ENCODE results near the gene BTBD9. TPM values are rescaled to one million over a fixed set of nuclear protein-coding genes. Genes with fewer than 3 reads are reported as not detected.
A peak's percentile ranks its signal among the peaks of the same experiment; 100 is the strongest.

Gene BTBD9
- total and polyA plus RNA-seq, 2 donors (not counting 1 experiment from before 2014, with no cell fraction given) = 4.1 to 48.9 TPM

DNA sequence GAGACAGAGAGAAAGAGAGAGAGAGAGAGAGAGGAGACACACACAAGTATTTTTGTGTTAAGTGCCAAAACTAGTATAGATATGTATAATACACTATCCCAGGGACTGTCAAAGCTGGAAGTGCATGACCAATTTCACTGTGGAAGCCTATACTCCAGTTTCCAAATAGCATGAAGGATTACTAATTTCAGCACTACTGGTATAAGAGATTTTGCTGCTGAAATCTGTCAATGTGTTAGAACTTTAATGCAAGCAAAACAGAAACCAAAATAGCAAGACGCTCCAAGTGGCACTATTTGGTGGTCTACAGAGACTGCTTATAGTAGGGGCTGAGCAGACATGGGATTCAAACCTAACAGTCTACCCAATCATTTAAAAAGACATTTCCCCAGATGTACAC lies 284.8 kb downstream of the BTBD9 start:
- H3K79me2 ChIP-seq (ENCODE audit: control insufficient read depth, insufficient read depth, low read length) = no peaks in the 10 kb centered on the region
- ATAC-seq (ENCODE audit: low read depth) = no peak
- H3K4me1 ChIP-seq (ENCODE audit: control insufficient read depth in 2 of 2, insufficient read depth in 2 of 2, low read length in 2 of 2) = peaks cover 6 to 14% of the 10 kb centered on the region in 2 donors
- POLR2A ChIA-PET = no interaction called here
- peak overlapping the region; percentile 12 for H3K4me3 Mint-ChIP-seq
- no peaks in the 10 kb centered on the region for H3K36me3 ChIP-seq (replicated peaks in 1 of 2; ENCODE audit: control extremely low read depth in 1 of 2, control insufficient read depth in 1 of 2, extremely low read depth in 1 of 2, insufficient read depth in 2 of 2, low read length in 1 of 2)
- no peak overlapping the region for H3K27ac Mint-ChIP-seq
- no CpG with 5 or more reads among the region's 1 CpG for WGBS (ENCODE audit: insufficient coverage)
- CTCF ChIA-PET = no interaction called here
- H3K9me3 Mint-ChIP-seq (ENCODE audit: insufficient read depth) = no peaks in the 10 kb centered on the region
- no peak overlapping the region for H2AFZ ChIP-seq (ENCODE audit: insufficient read depth, low read depth, low read length, poor library complexity, severe bottlenecking)
- H3K27me3 Mint-ChIP-seq = no peaks in the 10 kb centered on the region
- no peaks in the 10 kb centered on the region for H3K9me3 ChIP-seq (ENCODE audit: control extremely low read depth in 1 of 3, control insufficient read depth in 2 of 3, insufficient read depth in 1 of 3, low read length in 2 of 3)
- DNase-seq = no peak
- H3K27ac ChIP-seq (ENCODE audit: low read length in 2 of 2) = no peak overlapping the region
- peak overlapping the region; percentile 10 for H3K9ac ChIP-seq (ENCODE audit: low read length)
- H3K4me3 ChIP-seq (ENCODE audit: control extremely low read depth in 1 of 5, extremely low read depth in 1 of 5, insufficient read depth in 1 of 5, low read depth in 2 of 5, low read length in 4 of 5) = no peak overlapping the region
- intact Hi-C loops (cut with micrococcal nuclease) = no loop called here
- H4K20me1 ChIP-seq (ENCODE audit: control insufficient read depth, insufficient read depth, low read length, poor library complexity, severe bottlenecking) = no peaks in the 10 kb centered on the region
- TF ChIP-seq EZH2 (IDR thresholded peaks at IDR 0.05; ENCODE audit: borderline replicate concordance, insufficient read depth, low read depth, low read length, poor library complexity, severe bottlenecking) = no peak
- TF ChIP-seq, protein P1, sequence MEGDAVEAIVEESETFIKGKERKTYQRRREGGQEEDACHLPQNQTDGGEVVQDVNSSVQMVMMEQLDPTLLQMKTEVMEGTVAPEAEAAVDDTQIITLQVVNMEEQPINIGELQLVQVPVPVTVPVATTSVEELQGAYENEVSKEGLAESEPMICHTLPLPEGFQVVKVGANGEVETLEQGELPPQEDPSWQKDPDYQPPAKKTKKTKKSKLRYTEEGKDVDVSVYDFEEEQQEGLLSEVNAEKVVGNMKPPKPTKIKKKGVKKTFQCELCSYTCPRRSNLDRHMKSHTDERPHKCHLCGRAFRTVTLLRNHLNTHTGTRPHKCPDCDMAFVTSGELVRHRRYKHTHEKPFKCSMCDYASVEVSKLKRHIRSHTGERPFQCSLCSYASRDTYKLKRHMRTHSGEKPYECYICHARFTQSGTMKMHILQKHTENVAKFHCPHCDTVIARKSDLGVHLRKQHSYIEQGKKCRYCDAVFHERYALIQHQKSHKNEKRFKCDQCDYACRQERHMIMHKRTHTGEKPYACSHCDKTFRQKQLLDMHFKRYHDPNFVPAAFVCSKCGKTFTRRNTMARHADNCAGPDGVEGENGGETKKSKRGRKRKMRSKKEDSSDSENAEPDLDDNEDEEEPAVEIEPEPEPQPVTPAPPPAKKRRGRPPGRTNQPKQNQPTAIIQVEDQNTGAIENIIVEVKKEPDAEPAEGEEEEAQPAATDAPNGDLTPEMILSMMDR (IDR thresholded peaks at IDR 0.05) = no peak
- no peaks in the 10 kb centered on the region for H3K27me3 ChIP-seq (replicated peaks in 1 of 4; ENCODE audit: control extremely low read depth in 1 of 4, control insufficient read depth in 3 of 4, insufficient read depth in 4 of 4, low read length in 3 of 4)
- peaks cover 36% of the 10 kb centered on the region for H3K4me1 Mint-ChIP-seq
- H3K4me2 ChIP-seq (replicated peaks; ENCODE audit: low read depth, low read length, poor library complexity, severe bottlenecking) = peak overlapping the region; percentile 21

DNA sequence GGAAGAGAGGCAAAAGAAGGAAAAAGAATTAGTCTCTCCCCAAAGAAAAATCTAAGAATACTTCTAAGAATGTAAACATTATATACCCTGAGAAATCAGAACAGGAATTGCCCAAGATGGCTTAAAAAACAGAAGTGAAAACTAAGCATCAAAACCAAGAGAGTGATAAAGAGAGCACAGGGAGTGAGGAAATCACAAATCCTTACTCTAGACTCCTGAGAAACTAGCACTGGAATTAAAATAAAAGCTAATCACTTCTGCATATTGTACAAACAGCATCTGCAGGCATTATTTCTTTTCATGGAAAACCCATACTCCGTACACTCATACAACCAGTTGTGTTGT lies 285.7 kb downstream of the BTBD9 start:
- H3K27me3 ChIP-seq (replicated peaks in 1 of 4; ENCODE audit: control extremely low read depth in 1 of 4, control insufficient read depth in 3 of 4, insufficient read depth in 4 of 4, low read length in 3 of 4) = no peaks in the 10 kb centered on the region
- no peaks in the 10 kb centered on the region for H4K20me1 ChIP-seq (ENCODE audit: control insufficient read depth, insufficient read depth, low read length, poor library complexity, severe bottlenecking)
- CTCF ChIA-PET = no interaction called here
- no peaks in the 10 kb centered on the region for H3K36me3 ChIP-seq (replicated peaks in 1 of 2; ENCODE audit: control extremely low read depth in 1 of 2, control insufficient read depth in 1 of 2, extremely low read depth in 1 of 2, insufficient read depth in 2 of 2, low read length in 1 of 2)
- H3K27ac ChIP-seq (ENCODE audit: low read length in 2 of 2) = no peak overlapping the region
- ATAC-seq (ENCODE audit: low read depth) = no peak
- H3K4me1 ChIP-seq (ENCODE audit: control insufficient read depth in 2 of 2, insufficient read depth in 2 of 2, low read length in 2 of 2) = peaks cover 6 to 14% of the 10 kb centered on the region in 2 donors
- H3K27me3 Mint-ChIP-seq = no peaks in the 10 kb centered on the region
- H3K4me1 Mint-ChIP-seq = peaks cover 36% of the 10 kb centered on the region
- no peak overlapping the region for H2AFZ ChIP-seq (ENCODE audit: insufficient read depth, low read depth, low read length, poor library complexity, severe bottlenecking)
- H3K9ac ChIP-seq (ENCODE audit: low read length) = peak overlapping the region; percentile 13
- no peak for DNase-seq
- POLR2A ChIA-PET = no interaction called here
- no CpG with 5 or more reads among the region's 1 CpG for WGBS (ENCODE audit: insufficient coverage)
- H3K4me3 Mint-ChIP-seq = peak overlapping the region; percentile 46
- TF ChIP-seq EZH2 (IDR thresholded peaks at IDR 0.05; ENCODE audit: borderline replicate concordance, insufficient read depth, low read depth, low read length, poor library complexity, severe bottlenecking) = no peak
- TF ChIP-seq, protein P1 (IDR thresholded peaks at IDR 0.05) = no peak
- no peak overlapping the region for H3K27ac Mint-ChIP-seq
- H3K79me2 ChIP-seq (ENCODE audit: control insufficient read depth, insufficient read depth, low read length) = no peaks in the 10 kb centered on the region
- no peaks in the 10 kb centered on the region for H3K9me3 Mint-ChIP-seq (ENCODE audit: insufficient read depth)
- no peaks in the 10 kb centered on the region for H3K9me3 ChIP-seq (ENCODE audit: control extremely low read depth in 1 of 3, control insufficient read depth in 2 of 3, insufficient read depth in 1 of 3, low read length in 2 of 3)
- H3K4me2 ChIP-seq (replicated peaks; ENCODE audit: low read depth, low read length, poor library complexity, severe bottlenecking) = peak overlapping the region; percentile 31
- H3K4me3 ChIP-seq (ENCODE audit: control extremely low read depth in 1 of 5, extremely low read depth in 1 of 5, insufficient read depth in 1 of 5, low read depth in 2 of 5, low read length in 4 of 5) = no peak overlapping the region
- intact Hi-C loops (cut with micrococcal nuclease) = no loop called here

All from B cell (primary cell).